ENCODE data around the gene GSG1L. TPM values are rescaled to one million over a fixed set of nuclear protein-coding genes. Genes with fewer than 3 reads are reported as not detected.

GSG1L gene
- total and polyA plus RNA-seq, 9 of the 15 experiments (the other 6 are each of a cell fraction or from before 2014, with no cell fraction given): not detected

DNA sequence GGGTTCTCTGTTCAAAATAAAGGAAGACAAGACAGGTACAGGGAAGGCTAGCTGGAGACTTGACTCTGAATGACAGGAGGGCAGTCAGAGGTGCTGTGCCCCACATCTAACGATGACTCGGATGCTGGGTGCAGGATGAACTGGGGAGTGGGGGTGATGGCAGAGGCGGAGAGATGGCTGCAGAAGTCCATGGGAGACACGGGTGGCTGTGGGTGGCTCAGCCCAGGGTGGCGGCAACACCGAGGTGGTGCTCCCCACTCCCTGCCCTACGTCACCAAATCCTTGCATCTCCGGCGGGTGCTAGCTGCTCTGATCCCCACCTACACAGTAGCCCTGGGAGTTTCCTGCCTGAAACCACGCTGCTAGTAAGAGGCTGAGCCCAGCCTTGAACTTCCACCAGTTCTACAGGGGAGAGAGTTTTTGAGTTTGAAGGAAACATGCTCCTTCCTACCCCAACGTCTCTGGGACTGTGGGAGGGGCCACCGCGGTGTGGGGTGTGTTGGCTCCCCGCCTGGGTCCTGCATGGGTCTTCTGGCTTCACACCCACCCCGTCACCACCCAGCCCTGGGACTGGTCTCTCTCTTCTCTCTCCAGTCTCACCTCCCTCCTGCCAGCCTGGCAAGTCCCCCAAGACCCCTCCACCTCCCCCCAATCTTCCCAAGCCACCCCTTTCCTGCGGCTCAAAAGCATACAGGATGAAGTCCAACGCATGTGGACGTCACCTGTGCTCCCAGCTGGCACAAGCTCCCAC lies 4.5 kb downstream of the GSG1L start (continued):
- TF ChIP-seq E2F5 (CRISPR knock-in tag; IDR thresholded peaks at IDR 0.05) (no peak), MIER1 (IDR thresholded peaks at IDR 0.05; ENCODE audit: low read depth) (no peak), TARDBP (IDR thresholded peaks at IDR 0.05) (no peak), ATF4 (CRISPR knock-in tag; IDR thresholded peaks at IDR 0.05) (no peak), SRSF3 (IDR thresholded peaks at IDR 0.05; ENCODE audit: insufficient read depth, low read length) (no peak), ZNF79 (CRISPR knock-in tag; IDR thresholded peaks at IDR 0.05; ENCODE audit: low read depth) (no peak), BRD9 (IDR thresholded peaks at IDR 0.05; ENCODE audit: low read depth, partially characterized antibody) (no peak)

GRCh38 chr16:28057949-28058348 lies 5.6 kb downstream of the GSG1L start:
- ChIA-PET CTCF (ENCODE audit: low intra/inter-chr PET ratio) (no interaction called here), POLR2A (no interaction called here)
- FAIRE-seq (no peak), DNase-seq (ENCODE audit: extremely low read depth in 1 of 4, low spot score in 3 of 4) (no peak), ATAC-seq (no peak)
- Histone ChIP-seq H4K20me1 (replicated peaks; ENCODE audit: control insufficient read depth, insufficient read depth, low read length) (no peaks in the 10 kb centered on the region; the same call in 1 of the 2 replicates), H3K4me3 (no peak overlapping the region), H3K9me1 (ENCODE audit: control insufficient read depth, insufficient read depth, low read length) (no peaks in the 10 kb centered on the region), H3K79me2 (ENCODE audit: control insufficient read depth, insufficient read depth, low read length) (no peaks in the 10 kb centered on the region), H3K27ac (ENCODE audit: extremely low read depth, low read depth, low read length) (no peak overlapping the region), H3K4me1 (replicated peaks in 1 of 2; ENCODE audit: control insufficient read depth in 2 of 2, insufficient read depth in 2 of 2, low read length in 2 of 2) (no peaks in the 10 kb centered on the region; a peak in 1 of 5 replicates), H3K4me2 (ENCODE audit: insufficient read depth, low read length) (no peak overlapping the region), H3K9ac (ENCODE audit: insufficient read depth in 1 of 2, low read depth in 2 of 2, low read length in 2 of 2) (no peak overlapping the region), H3K36me3 (ENCODE audit: control insufficient read depth, insufficient read depth, low read length) (no peaks in the 10 kb centered on the region), H3K9me3 (replicated peaks; ENCODE audit: control insufficient read depth, insufficient read depth, low read depth, low read length) (no peaks in the 10 kb centered on the region), H3K27me3 (ENCODE audit: control insufficient read depth in 2 of 2, insufficient read depth in 2 of 2, low read length in 2 of 2) (peaks cover 32 to 52% of the 10 kb centered on the region in 2 experiments), H2AFZ (ENCODE audit: low read depth, low read length) (no peak overlapping the region)
- no peak for TF ChIP-seq KLF1 (tag; IDR thresholded peaks at IDR 0.05)
- TF ChIP-seq ZFP36 (IDR thresholded peaks at IDR 0.05; ENCODE audit: low read depth, low read length, partially characterized antibody): peak; percentile 41
- TF ChIP-seq ZNF232 (CRISPR knock-in tag; IDR thresholded peaks at IDR 0.05): no peak
- TF ChIP-seq HNRNPUL1 (IDR thresholded peaks at IDR 0.05; ENCODE audit: low read length): no peak
- peak; percentile 60 for TF ChIP-seq RBM25 (IDR thresholded peaks at IDR 0.05; ENCODE audit: low read depth, low read length, severe bottlenecking)
- TF ChIP-seq ZNF277 (CRISPR knock-in tag; IDR thresholded peaks at IDR 0.05; ENCODE audit: borderline replicate concordance): no peak
- in situ Hi-C loops (cut with MboI): no loop called here
- intact Hi-C loops (cut with micrococcal nuclease): no loop called here
- WGBS (ENCODE audit: insufficient coverage, low coverage, missing lambda C conversion rate): 9% methylated on average over 8 of the region's 8 CpGs
- BruUV-seq (replicated peaks): no TSS peak

Measured in K562 (cell line).